ENCODE measurements around the gene RFX2.

Gene RFX2

DNA sequence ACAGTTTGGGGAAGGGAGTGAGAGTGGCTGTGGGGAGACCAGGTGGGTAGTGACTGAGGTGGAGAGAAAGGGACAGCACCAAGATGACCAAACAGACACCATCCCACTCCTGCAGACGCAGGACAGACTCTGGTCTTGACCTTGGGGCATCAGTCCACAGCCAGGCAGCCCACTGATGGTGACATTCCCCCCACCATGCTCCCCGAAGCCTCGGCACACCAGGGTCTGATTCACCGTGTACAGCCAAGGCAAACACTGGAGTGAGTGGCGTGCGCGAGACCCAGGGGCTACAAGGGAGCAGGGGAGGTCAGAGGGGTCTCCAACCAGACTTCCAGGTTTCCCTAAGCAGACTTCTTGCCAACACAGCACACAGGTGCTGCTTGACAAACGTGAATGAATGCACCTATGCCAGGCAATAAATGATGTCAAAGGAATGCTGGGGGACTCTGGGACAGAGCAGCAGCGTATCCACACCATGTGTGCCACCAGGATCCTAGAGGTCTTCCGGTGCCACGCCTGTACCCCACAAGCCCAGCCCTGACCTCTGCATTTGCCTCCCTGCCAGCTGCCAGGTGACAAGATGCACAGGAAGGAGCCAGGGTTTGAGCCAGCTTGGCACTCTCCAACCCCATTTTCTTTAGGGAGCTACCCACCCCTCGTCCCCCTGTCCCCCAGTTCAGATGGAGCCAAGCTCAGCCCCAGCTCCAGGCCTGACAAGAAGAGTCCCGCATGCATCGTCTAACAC lies 150.9 kb downstream of the RFX2 start:
- Histone ChIP-seq H3K9me2 (replicated peaks; ENCODE audit: control insufficient read depth, low read length) (no peaks in the 10 kb centered on the region), H3K36me3 (ENCODE audit: control insufficient read depth, low read length) (peaks cover 31% of the 10 kb centered on the region), H3K9me3 (ENCODE audit: control insufficient read depth, insufficient read depth, low read length) (no peaks in the 10 kb centered on the region), H3K4me1 (ENCODE audit: control insufficient read depth, low read length) (peaks cover 34% of the 10 kb centered on the region), H4K20me1 (ENCODE audit: control insufficient read depth, insufficient read depth, low read depth, low read length) (peaks cover 39% of the 10 kb centered on the region; the same call in 1 of the 2 replicates), H3F3A (ENCODE audit: control insufficient read depth, insufficient read depth) (no peaks in the 10 kb centered on the region), H3K4me2 (ENCODE audit: low read length) (no peak overlapping the region), H3K79me2 (ENCODE audit: control insufficient read depth, low read length) (peaks cover 100% of the 10 kb centered on the region), H3K27me3 (ENCODE audit: control insufficient read depth, low read length) (no peaks in the 10 kb centered on the region), H3K27ac (ENCODE audit: low read depth, low read length) (no peak overlapping the region), H3K4me3 (ENCODE audit: low read length) (no peak overlapping the region)
- TF ChIP-seq, protein P1, sequence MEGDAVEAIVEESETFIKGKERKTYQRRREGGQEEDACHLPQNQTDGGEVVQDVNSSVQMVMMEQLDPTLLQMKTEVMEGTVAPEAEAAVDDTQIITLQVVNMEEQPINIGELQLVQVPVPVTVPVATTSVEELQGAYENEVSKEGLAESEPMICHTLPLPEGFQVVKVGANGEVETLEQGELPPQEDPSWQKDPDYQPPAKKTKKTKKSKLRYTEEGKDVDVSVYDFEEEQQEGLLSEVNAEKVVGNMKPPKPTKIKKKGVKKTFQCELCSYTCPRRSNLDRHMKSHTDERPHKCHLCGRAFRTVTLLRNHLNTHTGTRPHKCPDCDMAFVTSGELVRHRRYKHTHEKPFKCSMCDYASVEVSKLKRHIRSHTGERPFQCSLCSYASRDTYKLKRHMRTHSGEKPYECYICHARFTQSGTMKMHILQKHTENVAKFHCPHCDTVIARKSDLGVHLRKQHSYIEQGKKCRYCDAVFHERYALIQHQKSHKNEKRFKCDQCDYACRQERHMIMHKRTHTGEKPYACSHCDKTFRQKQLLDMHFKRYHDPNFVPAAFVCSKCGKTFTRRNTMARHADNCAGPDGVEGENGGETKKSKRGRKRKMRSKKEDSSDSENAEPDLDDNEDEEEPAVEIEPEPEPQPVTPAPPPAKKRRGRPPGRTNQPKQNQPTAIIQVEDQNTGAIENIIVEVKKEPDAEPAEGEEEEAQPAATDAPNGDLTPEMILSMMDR (IDR thresholded peaks at IDR 0.05; ENCODE audit: low read depth, low read length, poor library complexity, severe bottlenecking), result no peak
- TF ChIP-seq EZH2phosphoT487 (IDR thresholded peaks at IDR 0.05; ENCODE audit: borderline replicate concordance, low read length), result no peak

DNA sequence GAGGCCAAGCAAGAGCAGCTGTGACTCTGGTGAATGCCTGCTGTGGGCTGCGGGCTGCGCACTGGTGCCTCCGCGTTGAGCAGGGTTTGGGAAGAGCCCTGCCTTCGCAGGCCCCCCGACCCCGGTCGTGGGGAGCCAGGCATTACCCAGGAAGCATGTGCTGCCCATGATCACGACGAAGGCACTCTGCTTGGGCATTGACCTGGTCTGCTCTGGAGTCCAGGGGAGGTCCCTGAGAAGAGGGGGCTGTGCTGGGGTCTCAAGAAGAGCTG lies 151.5 kb downstream of the RFX2 start:
- Histone ChIP-seq H3K4me1 (ENCODE audit: control insufficient read depth, low read length) (peaks cover 40% of the 10 kb centered on the region), H3K79me2 (ENCODE audit: control insufficient read depth, low read length) (peaks cover 100% of the 10 kb centered on the region), H3K9me3 (ENCODE audit: control insufficient read depth, insufficient read depth, low read length) (no peaks in the 10 kb centered on the region), H4K20me1 (ENCODE audit: control insufficient read depth, insufficient read depth, low read depth, low read length) (peaks cover 40% of the 10 kb centered on the region; the same call in 1 of the 2 replicates), H3F3A (ENCODE audit: control insufficient read depth, insufficient read depth) (no peaks in the 10 kb centered on the region), H3K4me2 (ENCODE audit: low read length) (no peak overlapping the region), H3K4me3 (ENCODE audit: low read length) (no peak overlapping the region), H3K9me2 (replicated peaks; ENCODE audit: control insufficient read depth, low read length) (no peaks in the 10 kb centered on the region), H3K36me3 (ENCODE audit: control insufficient read depth, low read length) (peaks cover 31% of the 10 kb centered on the region), H3K27ac (ENCODE audit: low read depth, low read length) (no peak overlapping the region), H3K27me3 (ENCODE audit: control insufficient read depth, low read length) (no peaks in the 10 kb centered on the region)
- TF ChIP-seq, protein P1 (IDR thresholded peaks at IDR 0.05; ENCODE audit: low read depth, low read length, poor library complexity, severe bottlenecking), result no peak
- no peak for TF ChIP-seq EZH2phosphoT487 (IDR thresholded peaks at IDR 0.05; ENCODE audit: borderline replicate concordance, low read length)

DNA sequence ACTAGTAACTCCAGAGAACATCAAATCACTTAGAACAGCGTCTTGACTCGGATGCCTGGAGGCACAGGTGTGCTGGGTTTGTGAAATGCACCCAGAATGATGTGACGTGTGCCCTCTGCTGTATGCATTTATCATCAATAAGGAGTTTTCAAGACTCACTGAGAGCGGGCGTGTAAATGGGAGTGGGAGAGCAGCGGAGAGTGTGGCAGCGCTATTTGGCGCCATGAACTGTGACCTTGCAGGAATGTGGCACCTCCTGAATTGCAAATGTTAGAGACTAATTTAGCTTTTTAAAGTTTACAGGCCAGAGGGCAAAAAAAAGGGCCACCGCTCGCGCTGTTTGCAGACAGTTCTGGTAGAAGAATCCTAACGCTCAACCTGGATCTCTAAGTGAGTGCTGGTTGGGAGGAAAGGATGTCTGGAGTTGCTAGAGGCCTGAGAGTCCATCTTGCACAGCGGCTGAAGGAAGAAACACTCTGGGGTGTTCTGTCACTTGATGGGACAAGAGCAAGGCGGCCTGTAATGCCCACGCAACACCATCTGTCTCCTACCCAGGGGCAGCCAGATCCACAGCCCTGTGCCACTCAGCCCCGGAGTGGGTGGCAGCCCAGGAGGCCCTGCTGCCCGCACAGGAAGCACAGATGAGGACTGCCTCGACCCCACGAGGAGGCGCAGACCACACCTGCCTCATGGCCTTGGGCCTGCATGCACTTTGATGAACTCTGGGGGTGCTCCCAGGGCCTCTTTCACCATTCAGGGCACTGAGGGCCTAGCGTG lies 152.0 kb downstream of the RFX2 start:
- Histone ChIP-seq H3K27me3 (ENCODE audit: control insufficient read depth, low read length) (no peaks in the 10 kb centered on the region), H3K27ac (ENCODE audit: low read depth, low read length) (no peak overlapping the region), H3K36me3 (ENCODE audit: control insufficient read depth, low read length) (peaks cover 31% of the 10 kb centered on the region), H3K4me2 (ENCODE audit: low read length) (no peak overlapping the region), H3K79me2 (ENCODE audit: control insufficient read depth, low read length) (peaks cover 100% of the 10 kb centered on the region), H3K9me3 (ENCODE audit: control insufficient read depth, insufficient read depth, low read length) (no peaks in the 10 kb centered on the region), H4K20me1 (ENCODE audit: control insufficient read depth, insufficient read depth, low read depth, low read length) (peaks cover 37% of the 10 kb centered on the region; the same call in 1 of the 2 replicates), H3K4me3 (ENCODE audit: low read length) (no peak overlapping the region), H3K4me1 (ENCODE audit: control insufficient read depth, low read length) (peaks cover 45% of the 10 kb centered on the region), H3K9me2 (replicated peaks; ENCODE audit: control insufficient read depth, low read length) (no peaks in the 10 kb centered on the region), H3F3A (ENCODE audit: control insufficient read depth, insufficient read depth) (no peaks in the 10 kb centered on the region)
- TF ChIP-seq EZH2phosphoT487 (IDR thresholded peaks at IDR 0.05; ENCODE audit: borderline replicate concordance, low read length), result no peak
- TF ChIP-seq, protein P1 (IDR thresholded peaks at IDR 0.05; ENCODE audit: low read depth, low read length, poor library complexity, severe bottlenecking), result no peak

All from DOHH2 (cell line).